ENCODE measurements around the gene ZNF773.
A peak's percentile ranks its signal among the peaks of the same experiment; 100 is the strongest.
"Not testable (repeated sequence)": the region's sequence is repeated elsewhere in the genome, so short reads cannot be mapped to it uniquely, and the experiment has no call there.

The ZNF773 gene

DNA sequence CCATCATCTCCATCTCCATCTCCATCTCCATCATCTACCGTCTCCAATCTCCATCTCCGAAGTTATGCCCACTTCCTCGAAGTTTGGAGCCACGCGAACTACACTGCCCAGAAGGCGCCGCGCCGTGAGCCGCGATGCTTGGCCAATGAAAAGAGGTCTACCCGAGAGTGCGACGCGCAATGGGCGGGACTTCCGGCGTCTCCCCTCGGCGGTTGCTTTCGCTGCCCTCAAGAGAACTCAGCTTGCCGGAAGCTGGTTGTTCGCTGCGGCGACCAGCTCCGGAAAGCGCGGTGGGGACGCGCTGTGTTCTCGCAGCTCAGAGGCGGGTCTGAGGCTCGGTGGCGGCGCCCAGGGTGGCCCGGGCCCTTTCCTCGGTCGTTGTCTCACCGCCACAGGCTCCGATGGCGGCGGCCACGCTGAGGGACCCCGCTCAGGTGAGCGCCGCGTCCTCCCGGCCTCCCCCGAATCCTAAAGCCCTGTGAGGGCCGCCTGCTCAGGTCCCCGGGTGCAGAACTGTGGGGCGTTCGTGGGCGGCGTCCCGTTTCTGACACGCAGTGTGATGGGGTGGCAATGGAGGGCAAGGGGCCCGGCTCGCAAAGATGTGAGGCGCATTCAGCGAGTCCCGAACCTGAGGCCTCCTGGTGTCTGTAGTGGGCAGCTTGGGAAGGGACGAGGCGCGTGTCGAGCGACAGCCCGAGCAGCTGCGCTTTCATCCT is at the start of gene ZNF773:
Gene ZNF773, plus strand, starts transcription at position 259 of the 716 bp plus-strand sequence. Its CDS starts 143 bp downstream, at position 402.
- DNase-seq (ENCODE audit: low read depth, low spot score), result peak; percentile 91

DNA sequence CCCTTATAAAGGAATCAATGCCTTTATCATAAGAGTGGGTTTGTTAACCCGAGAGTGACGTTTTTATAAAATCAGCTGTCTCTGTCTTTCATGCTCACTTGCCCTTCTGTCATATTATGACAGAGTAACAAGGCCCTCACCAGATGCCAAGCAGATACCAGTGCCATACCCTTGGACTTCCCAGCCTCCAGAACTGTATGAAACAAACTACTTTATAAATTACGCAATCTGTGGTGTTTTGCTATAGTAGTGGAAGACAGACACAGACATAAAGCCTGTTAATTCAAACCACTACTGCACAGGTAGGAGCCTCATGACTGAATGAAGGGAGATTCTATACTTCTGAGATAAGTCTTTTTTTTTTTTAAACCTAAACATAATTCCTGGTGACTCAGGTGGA is 47.4 kb upstream of the ZNF773 start:
- no peak for DNase-seq (ENCODE audit: low read depth, low spot score)

DNA sequence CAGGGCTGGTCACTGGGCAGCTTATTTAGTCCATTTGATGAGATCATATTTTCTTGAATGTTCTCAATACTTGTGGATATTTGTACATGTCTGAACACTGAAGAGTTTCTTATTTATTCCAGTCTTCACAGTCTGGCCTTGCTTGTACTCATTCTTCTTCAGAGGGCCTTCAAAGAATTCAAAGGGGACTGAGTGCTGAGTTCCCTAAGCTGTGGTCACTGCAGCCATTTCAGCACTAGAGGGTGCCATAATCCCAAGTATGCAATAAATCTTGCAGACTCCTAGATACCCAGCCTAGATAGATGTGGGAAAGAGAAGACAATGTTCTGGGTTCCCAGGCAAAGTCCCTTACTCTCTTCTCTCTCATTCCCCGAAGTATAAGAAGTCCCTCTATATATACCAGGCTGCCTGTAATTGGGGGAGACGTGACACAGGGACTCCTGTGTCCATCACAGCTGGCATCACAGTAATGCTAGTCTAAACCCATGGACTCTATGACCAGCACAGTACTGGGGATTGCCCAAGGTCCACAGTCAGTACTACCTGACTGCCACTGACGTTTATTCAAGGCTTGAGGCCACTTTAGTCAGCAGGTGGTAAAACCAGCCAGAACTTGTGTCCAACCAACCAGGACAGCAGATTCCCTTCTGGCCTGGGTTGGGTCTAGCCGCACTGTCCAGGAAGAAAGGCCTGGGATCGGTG is 33.9 kb upstream of the ZNF773 start:
- no peak for DNase-seq (ENCODE audit: low read depth, low spot score)

DNA sequence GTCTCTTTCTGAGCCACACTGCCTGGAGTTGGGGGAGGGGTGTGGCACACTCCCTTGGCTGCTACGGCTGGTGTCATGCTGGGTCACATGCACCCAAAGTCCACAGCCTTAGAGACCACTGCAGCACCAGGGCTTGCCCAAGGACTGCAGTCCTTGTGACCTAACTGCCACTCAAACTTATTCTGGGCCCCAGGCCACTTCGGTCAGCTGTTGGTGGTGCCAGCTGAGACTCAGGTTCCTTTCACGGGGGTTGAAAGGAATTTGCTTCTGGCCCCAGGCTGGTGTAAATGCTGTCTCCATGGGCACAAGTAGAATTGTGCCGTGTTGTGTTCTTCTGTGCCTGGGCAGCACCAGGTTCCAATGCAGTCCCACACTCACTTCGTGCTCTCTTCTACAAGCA is 33.2 kb upstream of the ZNF773 start:
- DNase-seq (ENCODE audit: low read depth, low spot score), result no peak

DNA sequence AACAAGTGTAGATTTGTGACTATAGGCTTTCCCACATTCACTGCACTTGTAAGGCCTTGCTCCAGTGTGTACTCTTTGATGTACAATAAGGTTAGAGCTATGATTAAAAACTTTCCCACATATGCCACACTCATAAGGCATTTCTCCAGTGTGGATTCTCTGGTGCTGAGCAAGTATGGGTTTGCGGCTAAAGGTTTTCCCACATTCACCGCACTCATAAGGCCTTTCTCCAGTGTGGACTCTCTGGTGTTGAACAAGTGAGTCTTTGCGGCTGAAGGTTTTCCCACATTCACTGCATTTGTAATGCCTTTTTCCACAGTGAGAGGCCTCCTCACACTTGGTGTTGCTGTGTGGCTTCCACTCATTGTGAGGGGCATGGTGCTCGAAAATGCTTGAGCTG is 26.1 kb upstream of the ZNF773 start:
- no peak for DNase-seq (ENCODE audit: low read depth, low spot score)

DNA sequence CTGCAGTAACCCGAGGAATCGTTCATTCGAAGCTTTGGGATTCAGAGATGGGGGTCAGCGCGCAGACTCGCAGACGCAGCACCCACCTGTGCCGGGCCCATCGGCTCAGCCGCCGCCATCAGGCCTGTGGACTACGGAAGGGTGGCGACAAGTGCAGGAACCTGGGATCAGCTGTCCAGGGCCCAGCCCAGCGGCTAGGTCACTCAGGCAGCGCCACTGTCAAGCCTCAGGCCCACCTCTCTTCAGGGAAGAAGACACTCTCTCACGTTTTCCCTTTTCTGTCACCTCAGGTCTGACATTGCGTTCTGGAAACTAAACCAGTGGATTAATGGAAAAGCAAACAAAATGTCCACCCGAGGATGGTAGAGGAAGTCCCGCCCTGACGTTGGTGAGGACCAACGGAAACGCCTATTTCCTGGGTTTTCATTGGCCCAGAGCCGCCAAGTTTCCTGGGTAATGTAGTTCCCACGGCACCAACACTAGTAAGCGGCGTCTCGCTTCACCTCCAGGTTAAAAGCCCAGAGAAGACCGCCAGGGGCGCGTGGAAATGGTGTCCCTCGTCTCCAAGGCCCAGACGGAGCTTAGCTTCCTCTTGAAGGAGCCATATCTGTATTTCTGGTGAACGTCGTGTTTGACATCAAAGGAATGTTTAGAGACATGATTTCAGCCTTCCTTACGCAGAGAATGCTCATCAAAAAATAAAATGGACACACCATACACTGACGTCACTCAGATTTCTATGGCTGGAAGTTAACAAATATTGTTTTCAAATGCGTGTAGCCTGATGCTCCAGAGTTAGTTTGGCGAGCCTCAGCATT is 22.3 kb upstream of the ZNF773 start, which contains the start of gene ZNF772:
Gene ZNF772, minus strand, starts transcription at position 376 of the 818 bp plus-strand sequence. Its CDS starts 257 bp downstream, at position 119.
- peak; percentile 70 for DNase-seq (ENCODE audit: low read depth, low spot score)

DNA sequence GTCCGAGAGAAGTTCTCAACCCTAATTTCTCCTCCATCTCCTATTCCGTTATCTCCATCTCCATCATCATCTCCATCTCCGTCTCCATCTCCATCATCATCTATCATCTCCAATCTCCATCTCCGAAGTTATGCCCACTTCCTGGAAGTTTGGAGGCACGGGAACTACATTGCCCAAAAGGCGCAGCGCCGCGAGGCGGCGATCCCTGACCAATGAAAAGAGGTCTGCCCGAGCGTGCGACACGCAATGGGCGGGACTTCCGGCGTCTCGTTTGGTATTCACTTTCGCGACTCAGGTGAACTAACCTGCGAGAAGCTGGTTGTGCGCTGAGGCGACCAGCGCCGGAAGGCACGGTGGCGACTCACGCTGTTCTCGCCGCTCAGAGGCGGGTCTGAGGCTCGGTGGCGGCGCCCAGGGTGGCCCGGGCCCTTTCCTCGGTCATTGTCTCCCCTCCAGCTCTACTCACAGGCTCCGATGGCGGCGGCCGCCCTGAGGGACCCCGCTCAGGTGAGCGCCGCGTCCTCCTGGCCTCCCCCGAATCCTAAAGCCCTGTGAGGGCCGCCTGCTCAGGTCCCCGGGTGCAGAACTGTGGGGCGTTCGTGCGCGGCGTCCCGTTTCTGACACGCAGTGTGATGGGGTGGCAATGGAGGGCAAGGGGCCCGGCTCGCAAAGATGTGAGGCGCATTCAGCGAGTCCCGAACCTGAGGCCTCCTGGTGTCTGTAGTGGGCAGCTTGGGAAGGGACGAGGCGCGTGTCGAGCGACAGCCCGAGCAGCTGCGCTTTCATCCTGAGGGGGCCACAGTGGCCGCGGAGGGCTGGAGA is 12.1 kb upstream of the ZNF773 start, which contains the start of gene ZNF419:
Gene ZNF419, plus strand, starts transcription at position 274 of the 822 bp plus-strand sequence. Its CDS starts 201 bp downstream, at position 475.
- peak; percentile 41 for DNase-seq (ENCODE audit: low read depth, low spot score)

DNA sequence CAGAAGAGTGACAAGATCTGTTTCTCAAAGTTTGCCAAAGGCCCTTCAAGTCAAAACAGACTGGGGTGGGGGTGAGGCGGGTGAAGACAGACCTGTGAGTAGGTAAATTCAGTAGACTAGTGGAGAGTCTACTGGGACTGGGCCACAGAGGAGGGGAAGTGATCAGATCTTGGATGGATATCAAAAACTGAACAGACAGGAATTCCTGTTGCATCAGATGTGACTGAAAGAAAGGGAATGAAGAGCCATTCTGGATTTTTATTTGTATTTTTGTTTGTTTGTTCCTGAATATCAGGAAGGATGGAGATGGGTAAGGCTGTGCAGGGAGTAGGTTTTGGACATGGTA is 11.5 kb upstream of the ZNF773 start:
- not testable (repeated sequence) for DNase-seq (ENCODE audit: low read depth, low spot score)

DNA sequence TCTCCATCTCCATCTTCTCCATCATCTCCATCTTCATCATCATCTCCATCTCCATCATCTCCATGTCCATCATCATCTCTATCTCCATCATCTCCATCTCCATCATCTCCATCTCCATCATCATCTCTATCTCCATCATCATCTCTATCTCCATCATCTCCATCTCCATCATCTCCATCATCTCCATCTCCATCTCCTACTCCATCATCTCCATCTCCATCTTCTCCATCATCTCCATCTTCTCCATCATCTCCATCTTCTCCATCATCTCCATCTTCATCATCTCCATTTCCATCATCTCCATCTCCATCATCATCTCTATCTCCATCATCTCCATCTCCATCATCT is 432 bp upstream of the ZNF773 start:
- not testable (repeated sequence) for DNase-seq (ENCODE audit: low read depth, low spot score)

DNA sequence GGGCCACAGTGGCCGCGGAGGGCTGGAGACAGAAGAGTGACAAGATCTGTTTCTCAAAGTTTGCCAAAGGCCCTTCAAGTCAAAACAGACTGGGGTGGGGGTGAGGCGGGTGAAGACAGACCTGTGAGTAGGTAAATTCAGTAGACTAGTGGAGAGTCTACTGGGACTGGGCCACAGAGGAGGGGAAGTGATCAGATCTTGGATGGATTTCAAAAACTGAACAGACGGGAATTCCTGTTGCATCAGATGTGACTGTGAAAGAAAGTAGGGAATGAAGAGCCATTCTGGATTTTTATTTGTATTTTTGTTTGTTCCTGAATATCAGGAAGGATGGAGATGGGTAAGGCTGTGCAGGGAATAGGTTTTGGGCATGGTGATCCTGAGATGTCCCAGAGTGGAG is 662 bp downstream of the ZNF773 start:
- not testable (repeated sequence) for DNase-seq (ENCODE audit: low read depth, low spot score)

DNA sequence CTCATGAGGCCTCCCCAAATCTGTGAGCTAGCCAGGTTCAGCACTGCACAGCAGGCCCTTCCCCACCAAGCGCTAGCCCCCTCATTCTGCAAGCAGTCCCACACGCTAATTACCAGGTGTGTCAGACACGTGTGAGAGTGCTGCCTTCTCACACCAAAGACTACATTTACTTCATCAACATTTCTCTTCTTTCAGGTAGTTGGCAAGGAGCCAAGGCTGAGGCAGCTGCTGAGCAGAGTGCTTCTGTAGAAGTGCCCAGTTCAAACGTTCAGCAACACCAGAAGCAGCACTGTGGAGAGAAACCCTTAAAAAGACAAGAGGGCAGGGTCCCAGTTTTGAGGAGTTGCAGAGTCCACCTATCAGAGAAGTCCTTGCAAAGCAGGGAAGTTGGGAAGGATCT is 6.4 kb downstream of the ZNF773 start:
- DNase-seq (ENCODE audit: low read depth, low spot score), result no peak

DNA sequence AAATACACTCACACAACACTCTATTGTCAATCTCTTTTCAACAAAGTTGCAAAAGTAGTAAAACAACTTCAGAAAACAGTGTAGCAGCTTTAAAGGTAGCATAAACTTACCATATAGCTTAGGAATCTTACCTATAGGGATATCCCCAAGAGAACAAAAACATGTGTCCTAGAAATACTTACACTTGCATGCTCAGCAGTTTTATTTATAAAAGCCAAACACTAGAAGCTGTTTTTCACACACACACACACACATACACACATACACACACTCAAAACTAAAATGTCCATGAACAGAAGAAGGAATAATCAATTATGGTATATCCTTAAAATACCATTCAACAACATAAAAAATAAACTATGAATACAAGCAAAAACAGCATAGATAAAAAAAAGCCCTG is 11.7 kb downstream of the ZNF773 start:
- DNase-seq (ENCODE audit: low read depth, low spot score), result no peak

DNA sequence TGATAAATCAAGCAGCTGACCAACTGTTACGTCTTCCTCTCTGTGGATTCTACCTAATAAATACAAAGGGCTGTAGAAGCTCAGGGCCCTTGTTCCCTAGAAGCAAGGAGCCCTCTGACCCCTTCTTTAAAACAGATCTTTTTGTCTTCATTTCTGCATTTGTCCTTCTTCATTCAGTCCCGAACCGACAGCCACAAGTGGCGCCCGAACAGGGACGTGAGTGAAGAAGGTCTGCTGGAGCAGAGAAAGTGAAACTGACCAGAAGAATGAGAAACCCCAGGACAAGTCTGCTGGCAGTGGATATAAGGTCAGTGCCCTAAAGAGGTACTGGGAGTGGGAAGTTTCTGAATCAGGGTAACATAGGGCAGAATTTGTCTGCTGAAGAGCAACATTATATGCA is 13.1 kb downstream of the ZNF773 start:
- DNase-seq (ENCODE audit: low read depth, low spot score), result no peak

DNA sequence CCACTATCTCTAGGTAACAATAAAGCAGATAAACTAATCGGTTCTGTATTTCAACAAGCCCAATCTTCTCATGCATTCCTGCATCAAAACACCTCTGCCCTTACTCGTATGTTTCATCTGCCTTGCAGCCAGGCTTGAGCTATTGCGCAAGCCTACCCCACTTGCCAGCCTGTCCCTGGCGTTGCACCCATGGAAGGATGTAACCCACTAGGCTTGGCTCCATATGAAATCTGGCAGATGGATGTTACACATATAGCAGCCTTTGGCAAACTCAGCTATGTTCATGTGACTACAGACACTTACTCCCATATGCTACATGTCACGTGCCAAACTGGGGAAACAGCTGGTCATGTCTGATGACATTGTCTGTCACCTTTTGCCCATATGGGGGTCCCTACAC is 15.5 kb downstream of the ZNF773 start:
- DNase-seq (ENCODE audit: low read depth, low spot score), result no peak

DNA sequence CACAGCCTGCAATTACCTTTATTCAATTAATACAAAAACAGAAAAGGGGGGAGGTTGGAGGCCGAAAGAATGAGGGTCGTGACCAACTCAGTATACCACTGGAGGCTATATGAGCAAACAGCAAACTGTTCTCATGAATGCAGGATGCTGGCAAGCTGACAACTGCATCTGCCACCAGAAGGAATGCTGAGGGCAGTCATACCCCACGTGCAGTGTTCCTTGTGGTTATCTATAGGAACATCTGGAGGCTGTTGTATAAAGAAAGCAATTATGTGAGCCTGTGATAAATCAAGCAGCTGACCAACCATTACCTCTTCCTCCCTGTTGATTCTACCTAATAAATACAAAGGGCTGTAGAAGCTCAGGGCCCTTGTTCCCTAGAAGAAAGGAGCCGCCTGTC is 18.3 kb downstream of the ZNF773 start:
- not testable (repeated sequence) for DNase-seq (ENCODE audit: low read depth, low spot score)

DNA sequence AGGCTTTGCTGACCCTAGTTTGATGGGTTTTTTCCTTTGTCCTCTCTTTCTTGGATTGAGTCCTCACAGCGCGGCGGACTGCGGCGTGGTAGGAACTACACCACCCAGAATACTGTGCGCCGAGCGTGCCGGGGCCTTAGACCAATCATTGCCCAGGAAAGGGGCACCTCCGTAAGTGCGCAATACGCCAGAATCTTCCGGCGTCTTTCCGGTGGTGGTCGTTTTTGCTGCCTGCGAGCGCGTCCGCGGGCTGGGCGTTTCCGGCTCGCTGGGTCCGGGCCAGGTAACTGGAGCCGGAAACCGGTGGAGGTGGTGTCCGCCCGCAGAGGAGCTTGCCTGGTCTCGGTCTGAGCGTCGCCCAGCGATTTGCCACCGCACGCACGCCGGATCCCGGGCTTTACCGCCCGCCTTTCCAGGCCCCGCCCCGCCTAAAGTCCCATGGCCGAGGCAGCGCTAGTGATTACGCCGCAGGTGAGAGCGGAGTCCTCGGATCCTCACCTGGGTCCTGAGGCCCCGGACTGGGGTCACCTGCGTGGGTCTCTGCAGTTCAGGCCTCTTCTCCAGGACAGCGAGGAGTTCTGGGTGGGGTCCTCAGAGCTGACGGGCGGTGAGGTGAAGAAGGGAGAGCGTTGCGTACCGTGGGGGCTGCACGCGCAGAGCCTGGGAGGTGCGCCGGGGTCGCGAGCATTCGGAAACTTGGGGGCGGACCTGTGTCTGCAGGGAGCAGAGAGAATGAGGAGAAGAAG is 27.6 kb downstream of the ZNF773 start, which contains the start of gene ZNF549:
Gene ZNF549, plus strand, starts transcription at position 221 of the 746 bp plus-strand sequence. Its CDS starts 218 bp downstream, at position 439.
- peak; percentile 67 for DNase-seq (ENCODE audit: low read depth, low spot score)

DNA sequence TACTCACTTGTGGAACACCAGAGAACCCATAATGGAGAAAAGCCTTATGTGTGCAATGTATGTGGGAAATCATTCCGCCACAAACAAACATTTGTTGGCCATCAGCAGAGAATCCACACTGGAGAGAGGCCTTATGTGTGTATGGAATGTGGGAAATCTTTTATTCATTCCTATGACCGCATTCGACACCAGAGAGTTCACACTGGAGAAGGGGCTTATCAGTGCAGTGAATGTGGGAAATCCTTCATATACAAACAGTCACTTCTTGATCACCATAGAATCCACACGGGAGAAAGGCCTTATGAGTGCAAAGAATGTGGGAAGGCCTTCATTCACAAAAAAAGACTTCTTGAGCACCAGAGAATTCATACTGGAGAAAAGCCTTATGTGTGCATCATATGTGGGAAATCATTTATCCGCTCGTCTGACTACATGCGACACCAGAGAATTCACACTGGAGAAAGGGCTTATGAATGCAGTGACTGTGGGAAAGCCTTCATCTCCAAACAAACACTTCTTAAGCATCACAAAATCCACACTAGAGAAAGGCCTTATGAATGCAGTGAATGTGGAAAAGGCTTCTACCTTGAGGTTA is 38.3 kb downstream of the ZNF773 start:
- DNase-seq (ENCODE audit: low read depth, low spot score), result no peak

DNA sequence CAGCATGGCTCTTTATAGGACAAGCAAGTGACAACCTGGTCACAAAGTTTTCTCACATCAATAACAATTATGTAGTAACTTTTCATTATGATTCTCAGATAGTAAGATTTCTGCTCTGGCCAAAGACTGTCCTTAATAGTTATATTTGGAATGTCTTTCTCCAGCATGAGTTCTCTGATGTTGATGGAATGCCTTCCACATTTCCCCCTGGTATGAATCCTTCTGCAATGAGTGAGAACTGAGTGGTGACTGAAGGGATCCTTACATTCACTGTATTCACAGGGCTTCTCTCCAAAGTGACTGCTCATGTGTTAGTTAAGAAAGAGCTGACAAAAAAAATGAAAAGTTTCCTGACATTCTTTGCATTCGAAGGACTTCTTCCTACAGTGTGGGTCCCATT is 46.8 kb downstream of the ZNF773 start:
- DNase-seq (ENCODE audit: low read depth, low spot score), result no peak

DNA sequence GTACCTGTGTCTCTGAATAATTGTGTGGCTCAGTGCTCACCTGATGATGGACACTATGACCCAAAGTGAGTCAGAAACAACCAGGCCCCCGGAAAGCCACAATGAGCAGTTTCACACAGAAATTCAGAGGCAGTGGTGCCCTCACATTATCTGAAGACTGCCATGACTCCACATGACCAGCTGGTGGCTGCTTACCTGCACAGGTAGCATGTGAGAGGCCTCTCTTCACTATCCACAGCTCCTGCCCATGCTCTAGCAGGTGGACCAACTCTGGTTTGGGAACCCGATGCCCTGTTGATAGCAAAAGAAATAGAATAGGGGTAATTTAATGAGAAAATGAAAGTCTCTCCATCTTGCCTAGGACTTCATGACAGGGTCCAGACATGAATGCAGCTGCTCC is 52.7 kb downstream of the ZNF773 start:
- DNase-seq (ENCODE audit: low read depth, low spot score), result no peak

DNA sequence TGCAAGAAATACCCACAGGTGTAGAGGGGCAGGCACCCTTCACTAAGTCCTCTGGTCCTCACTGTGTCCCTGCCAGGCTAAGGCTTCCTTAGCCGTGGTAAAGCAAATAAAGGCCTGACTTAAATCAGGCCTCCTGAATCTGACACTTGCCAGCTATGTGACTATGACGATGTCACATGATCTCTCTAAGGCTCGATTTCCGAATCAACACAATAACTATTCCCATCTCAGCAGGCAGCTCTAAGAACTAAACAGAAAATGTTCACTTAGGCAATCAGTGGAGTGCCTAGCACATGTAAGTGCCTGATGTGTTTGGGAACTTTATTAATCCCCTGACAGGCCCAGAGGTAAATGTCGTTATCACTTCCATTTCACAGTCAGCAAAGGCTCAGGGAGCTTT is 57.9 kb downstream of the ZNF773 start:
- DNase-seq (ENCODE audit: low read depth, low spot score), result no peak
